Liver (tissue), 9 donors: Measurements from ENCODE around the gene DRD4. TPM values are rescaled to one million over a fixed set of nuclear protein-coding genes. Genes with fewer than 3 reads are reported as not detected.

Experiments used
- DNase-seq: peaks from one replicate; pipeline ENCODE4 v3.0.0-alpha.2; 2017; ENCODE audit warnings: low spot score
- H3K27ac ChIP-seq, 2 donors: one replicate each; pipeline ENCODE4 v1.7.0; 2013; ENCODE audit warnings: inconsistent platforms in 2 of 2, low read length in 2 of 2, control low read depth in 1 of 2, low read depth in 1 of 2, mild to moderate bottlenecking in 1 of 2
- H3K27me3 ChIP-seq, 4 donors: one replicate each; pipeline versions ENCODE4 v1.6.1 to v1.7.0; 2013; ENCODE audit warnings: low read length in 3 of 4, inconsistent platforms in 1 of 4, mild to moderate bottlenecking in 1 of 4, moderate library complexity in 1 of 4; ENCODE audit not compliant: control insufficient read depth in 4 of 4, insufficient read depth in 4 of 4
- H3K36me3 ChIP-seq, 4 donors: one replicate each; pipeline versions ENCODE4 v1.6.1 to v1.7.0; 2013; ENCODE audit warnings: low read length in 3 of 4, mild to moderate bottlenecking in 3 of 4, low read depth in 1 of 4, moderate library complexity in 1 of 4; ENCODE audit not compliant: control insufficient read depth in 4 of 4, insufficient read depth in 3 of 4
- H3K4me1 ChIP-seq, 4 donors: one replicate each; pipeline versions ENCODE4 v1.6.1 to v1.7.0; 2013; ENCODE audit warnings: low read length in 3 of 4, mild to moderate bottlenecking in 3 of 4, moderate library complexity in 1 of 4; ENCODE audit not compliant: control insufficient read depth in 4 of 4, insufficient read depth in 4 of 4
- H3K4me3 ChIP-seq, 3 donors: one replicate each; pipeline versions ENCODE4 v1.6.1 to v1.7.0; 2013; ENCODE audit warnings: low read length in 3 of 3, control low read depth in 1 of 3, low read depth in 1 of 3, mild to moderate bottlenecking in 1 of 3
- H3K9ac ChIP-seq, 2 donors: one replicate each; pipeline ENCODE4 v1.7.0; 2013; ENCODE audit warnings: low read length in 2 of 2, mild to moderate bottlenecking in 2 of 2, moderate library complexity in 2 of 2, control low read depth in 1 of 2, low read depth in 1 of 2
- H3K9me3 ChIP-seq, 4 donors: one replicate each; pipeline versions ENCODE4 v1.6.1 to v1.7.0; 2013; ENCODE audit warnings: low read length in 3 of 4; ENCODE audit not compliant: control insufficient read depth in 4 of 4
- EGR1 ChIP-seq, 2 donors: IDR thresholded peaks; 2 replicates each; pipeline ENCODE4 v1.6.1; 2016 to 2018; ENCODE audit warnings: antibody characterized with exemption in 2 of 2, low read depth in 2 of 2
- FOXA1 ChIP-seq: IDR thresholded peaks from 2 replicates; pipeline ENCODE4 v1.6.1; 2016; ENCODE audit warnings: antibody characterized with exemption
- FOXA2 ChIP-seq: IDR thresholded peaks from 2 replicates; pipeline ENCODE4 v1.6.1; 2016; ENCODE audit warnings: antibody characterized with exemption
- GABPA ChIP-seq, 2 donors: IDR thresholded peaks in 1 of 2; conservative IDR thresholded peaks in 1 of 2; 2 replicates each; pipeline ENCODE4 v1.6.1; 2016; ENCODE audit warnings: antibody characterized with exemption in 2 of 2, mild to moderate bottlenecking in 1 of 2, moderate library complexity in 1 of 2
- HNF4A ChIP-seq, 2 donors: conservative IDR thresholded peaks; 2 replicates each; pipeline ENCODE4 v1.6.1; 2016; ENCODE audit warnings: antibody characterized with exemption in 2 of 2, mild to moderate bottlenecking in 2 of 2
- HNF4G ChIP-seq: IDR thresholded peaks from 2 replicates; pipeline ENCODE4 v1.6.1; 2016; ENCODE audit warnings: antibody characterized with exemption
- JUND ChIP-seq, 2 donors: IDR thresholded peaks; 2 replicates each; pipeline ENCODE4 v1.6.1; 2016; ENCODE audit warnings: antibody characterized with exemption in 2 of 2
- MAX ChIP-seq: IDR thresholded peaks from 2 replicates; pipeline ENCODE4 v1.6.1; 2016; ENCODE audit warnings: antibody characterized with exemption
- NR2F2 ChIP-seq: IDR thresholded peaks from 2 replicates; pipeline ENCODE4 v1.6.1; 2016; ENCODE audit warnings: antibody characterized with exemption
- RAD21 ChIP-seq, 2 donors: IDR thresholded peaks; 2 replicates each; pipeline ENCODE4 v1.6.1; 2016; ENCODE audit warnings: antibody characterized with exemption in 2 of 2, mild to moderate bottlenecking in 2 of 2
- RXRA ChIP-seq, 2 donors: IDR thresholded peaks; 2 replicates each; pipeline ENCODE4 v1.6.1; 2017 to 2018; ENCODE audit warnings: antibody characterized with exemption in 2 of 2, mild to moderate bottlenecking in 1 of 2
- SP1 ChIP-seq: IDR thresholded peaks from 2 replicates; pipeline ENCODE4 v1.6.1; 2018; ENCODE audit warnings: antibody characterized with exemption, mild to moderate bottlenecking
- TAF1 ChIP-seq: conservative IDR thresholded peaks from 2 replicates; pipeline ENCODE4 v1.6.1; 2016; ENCODE audit warnings: antibody characterized with exemption, mild to moderate bottlenecking
- YY1 ChIP-seq: IDR thresholded peaks from 2 replicates; pipeline ENCODE4 v1.6.1; 2016; ENCODE audit warnings: antibody characterized with exemption, mild to moderate bottlenecking
- ZBTB33 ChIP-seq: IDR thresholded peaks from 2 replicates; pipeline ENCODE4 v1.6.1; 2016; ENCODE audit warnings: antibody characterized with exemption
- WGBS: extraction: QIAGEN DNeasy Blood & Tissue Kit; methylation state at CpG from one replicate; pipeline ENCODE4 v1.1.7; 2013; 5-methylcytosine and 5-hydroxymethylcytosine counted together
- polyA plus RNA-seq, 2 donors: library from polyadenylated mRNA; stranded (reverse) in 1 of 2; unstranded in 1 of 2; fragments of 200-250 nt in 1 of 2; fragments of >200 nt in 1 of 2; fragmentation: Nextera tagmentation in 1 of 2; extraction: Ambion mirVana in 1 of 2; gene quantifications; one replicate each; pipeline versions ENCODE4 v1.2.1 to v1.2.3, GENCODE V29; 2013 to 2015
- total RNA-seq, 2 donors: library from RNA; depleted of rRNA; stranded (reverse); fragments of >200 nt; gene quantifications; one replicate each; pipeline ENCODE4 v1.2.3, GENCODE V29; 2014
- TF ChIP-seq, protein P1 (sequence below): fragments of 150-350 bp; IDR thresholded peaks from 2 replicates; pipeline ENCODE4 v1.5.1; 2017; ENCODE audit warnings: improper control_type of control experiment, low read depth, low read length; ENCODE audit not compliant: missing input control
- TF ChIP-seq, protein P2 (sequence below): IDR thresholded peaks from 2 replicates; pipeline ENCODE4 v1.6.1; 2016; ENCODE audit warnings: antibody characterized with exemption
- TF ChIP-seq, protein P3 (sequence below): IDR thresholded peaks from 2 replicates; pipeline ENCODE4 v1.6.1; 2016; ENCODE audit warnings: antibody characterized with exemption, mild to moderate bottlenecking
- donor health status: healthy.
- donor health status: healthy.
- donor health status: healthy.
- donor health status: healthy.
- donor health status: healthy.

DRD4 gene
- total and polyA plus RNA-seq, 4 donors = not detected

DNA sequence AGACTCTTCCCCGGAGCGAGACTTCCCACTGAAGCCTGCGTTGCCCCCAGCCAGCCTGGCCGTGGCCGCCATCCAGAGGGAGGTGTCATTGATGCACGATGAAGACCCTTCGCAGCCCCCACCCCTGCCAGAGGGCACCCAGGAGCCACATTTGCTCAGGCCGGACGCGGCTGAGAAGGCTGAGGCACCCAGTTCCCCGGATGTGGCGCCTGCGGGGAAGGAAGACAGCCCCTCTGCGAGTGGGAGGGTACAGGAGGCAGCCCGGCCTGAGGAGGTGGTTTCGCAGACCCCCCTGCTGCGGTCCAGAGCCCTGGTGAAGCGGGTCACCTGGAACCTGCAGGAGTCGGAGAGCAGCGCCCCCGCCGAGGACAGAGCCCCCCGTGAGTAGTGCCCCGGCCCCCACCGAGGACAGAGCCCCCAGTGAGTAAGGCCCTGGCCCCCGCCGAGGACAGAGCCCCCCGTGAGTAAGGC is 27.7 kb upstream of the DRD4 start (continued):
- TF ChIP-seq ZBTB33 (no peak), MAX (no peak)

- Histone ChIP-seq H3K27ac (peak overlapping the region; percentile 16 to 73), H3K9me3 (no peaks in the 10 kb centered on the region), H3K27me3 (no peaks in the 10 kb centered on the region), H3K4me1 (peaks cover 22 to 90% (median 59%) of the 10 kb centered on the region in 4 donors), H3K36me3 (peaks cover 12 to 49% (median 32%) of the 10 kb centered on the region in 4 donors), H3K9ac (no peak overlapping the region), H3K4me3 (no peak overlapping the region)
- 93% methylated on average over 18 of the region's 18 CpGs for WGBS
- DNase-seq = no peak
- TF ChIP-seq ZBTB33 (no peak), JUND (IDR thresholded peaks at IDR 0.05) (no peak), FOXA2 (no peak), GABPA (IDR thresholded peaks at IDR 0.05 in 1 of 2, conservative IDR thresholded peaks at IDR 0.05 in 1 of 2) (no peak), MAX (no peak), RXRA (IDR thresholded peaks at IDR 0.05) (no peak), HNF4G (no peak), TAF1 (no peak), EGR1 (IDR thresholded peaks at IDR 0.05; ENCODE audit: low read depth in 2 of 2) (no peak), FOXA1 (no peak), HNF4A (conservative IDR thresholded peaks at IDR 0.05) (no peak), SP1 (no peak), RAD21 (IDR thresholded peaks at IDR 0.05) (no peak), YY1 (no peak), NR2F2 (no peak)
- TF ChIP-seq, protein P1, sequence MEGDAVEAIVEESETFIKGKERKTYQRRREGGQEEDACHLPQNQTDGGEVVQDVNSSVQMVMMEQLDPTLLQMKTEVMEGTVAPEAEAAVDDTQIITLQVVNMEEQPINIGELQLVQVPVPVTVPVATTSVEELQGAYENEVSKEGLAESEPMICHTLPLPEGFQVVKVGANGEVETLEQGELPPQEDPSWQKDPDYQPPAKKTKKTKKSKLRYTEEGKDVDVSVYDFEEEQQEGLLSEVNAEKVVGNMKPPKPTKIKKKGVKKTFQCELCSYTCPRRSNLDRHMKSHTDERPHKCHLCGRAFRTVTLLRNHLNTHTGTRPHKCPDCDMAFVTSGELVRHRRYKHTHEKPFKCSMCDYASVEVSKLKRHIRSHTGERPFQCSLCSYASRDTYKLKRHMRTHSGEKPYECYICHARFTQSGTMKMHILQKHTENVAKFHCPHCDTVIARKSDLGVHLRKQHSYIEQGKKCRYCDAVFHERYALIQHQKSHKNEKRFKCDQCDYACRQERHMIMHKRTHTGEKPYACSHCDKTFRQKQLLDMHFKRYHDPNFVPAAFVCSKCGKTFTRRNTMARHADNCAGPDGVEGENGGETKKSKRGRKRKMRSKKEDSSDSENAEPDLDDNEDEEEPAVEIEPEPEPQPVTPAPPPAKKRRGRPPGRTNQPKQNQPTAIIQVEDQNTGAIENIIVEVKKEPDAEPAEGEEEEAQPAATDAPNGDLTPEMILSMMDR = no peak
- TF ChIP-seq, protein P2, sequence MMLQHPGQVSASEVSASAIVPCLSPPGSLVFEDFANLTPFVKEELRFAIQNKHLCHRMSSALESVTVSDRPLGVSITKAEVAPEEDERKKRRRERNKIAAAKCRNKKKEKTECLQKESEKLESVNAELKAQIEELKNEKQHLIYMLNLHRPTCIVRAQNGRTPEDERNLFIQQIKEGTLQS = no peak
- TF ChIP-seq, protein P3, sequence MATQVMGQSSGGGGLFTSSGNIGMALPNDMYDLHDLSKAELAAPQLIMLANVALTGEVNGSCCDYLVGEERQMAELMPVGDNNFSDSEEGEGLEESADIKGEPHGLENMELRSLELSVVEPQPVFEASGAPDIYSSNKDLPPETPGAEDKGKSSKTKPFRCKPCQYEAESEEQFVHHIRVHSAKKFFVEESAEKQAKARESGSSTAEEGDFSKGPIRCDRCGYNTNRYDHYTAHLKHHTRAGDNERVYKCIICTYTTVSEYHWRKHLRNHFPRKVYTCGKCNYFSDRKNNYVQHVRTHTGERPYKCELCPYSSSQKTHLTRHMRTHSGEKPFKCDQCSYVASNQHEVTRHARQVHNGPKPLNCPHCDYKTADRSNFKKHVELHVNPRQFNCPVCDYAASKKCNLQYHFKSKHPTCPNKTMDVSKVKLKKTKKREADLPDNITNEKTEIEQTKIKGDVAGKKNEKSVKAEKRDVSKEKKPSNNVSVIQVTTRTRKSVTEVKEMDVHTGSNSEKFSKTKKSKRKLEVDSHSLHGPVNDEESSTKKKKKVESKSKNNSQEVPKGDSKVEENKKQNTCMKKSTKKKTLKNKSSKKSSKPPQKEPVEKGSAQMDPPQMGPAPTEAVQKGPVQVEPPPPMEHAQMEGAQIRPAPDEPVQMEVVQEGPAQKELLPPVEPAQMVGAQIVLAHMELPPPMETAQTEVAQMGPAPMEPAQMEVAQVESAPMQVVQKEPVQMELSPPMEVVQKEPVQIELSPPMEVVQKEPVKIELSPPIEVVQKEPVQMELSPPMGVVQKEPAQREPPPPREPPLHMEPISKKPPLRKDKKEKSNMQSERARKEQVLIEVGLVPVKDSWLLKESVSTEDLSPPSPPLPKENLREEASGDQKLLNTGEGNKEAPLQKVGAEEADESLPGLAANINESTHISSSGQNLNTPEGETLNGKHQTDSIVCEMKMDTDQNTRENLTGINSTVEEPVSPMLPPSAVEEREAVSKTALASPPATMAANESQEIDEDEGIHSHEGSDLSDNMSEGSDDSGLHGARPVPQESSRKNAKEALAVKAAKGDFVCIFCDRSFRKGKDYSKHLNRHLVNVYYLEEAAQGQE = no peak
Measured at GRCh38 chr11:610146-610801, 26.8 kb upstream of the DRD4 start.
